RWPE2 (cell line): Measurements from ENCODE around the gene KIF3B.
"Not testable (repeated sequence)": the region's sequence is repeated elsewhere in the genome, so short reads cannot be mapped to it uniquely, and the experiment has no call there.

Experiments
- ATAC-seq: fragments of 200-7000 bp; cut with Tn5 transposase; 3 replicates; pipeline ENCODE4 v1.9.1; 2021; ENCODE audit warnings: low read depth
- DNase-seq: peaks from one replicate; pipeline ENCODE4 v3.0.0-alpha.2; 2020; ENCODE audit warnings: low spot score
- H3K27ac ChIP-seq: fragments of 450-650 bp; 2 replicates; pipeline ENCODE4 v1.5.1; 2017; ENCODE audit warnings: mild to moderate bottlenecking; ENCODE audit not compliant: poor library complexity, severe bottlenecking
- H3K27me3 ChIP-seq: fragments of 250-450 bp; sonication (Bioruptor Pico); 2 replicates; pipeline ENCODE4 v1.5.1; 2021; ENCODE audit warnings: mild to moderate bottlenecking, moderate library complexity; ENCODE audit not compliant: insufficient read depth, poor library complexity, severe bottlenecking
- H3K36me3 ChIP-seq: fragments of 250-450 bp; sonication (Bioruptor Pico); 2 replicates; pipeline ENCODE4 v1.5.1; 2020; ENCODE audit warnings: low read depth, mild to moderate bottlenecking, moderate library complexity
- H3K4me1 ChIP-seq: fragments of 250-450 bp; sonication (Bioruptor Pico); 2 replicates; pipeline ENCODE4 v1.5.1; 2021; ENCODE audit warnings: mild to moderate bottlenecking, moderate library complexity; ENCODE audit not compliant: insufficient read depth, poor library complexity, severe bottlenecking
- H3K4me3 ChIP-seq: fragments of 250-450 bp; sonication (Bioruptor Pico); 2 replicates; pipeline ENCODE4 v1.5.1; 2021; ENCODE audit warnings: mild to moderate bottlenecking, moderate library complexity; ENCODE audit not compliant: severe bottlenecking
- H3K9me3 ChIP-seq: fragments of 250-450 bp; sonication (Bioruptor Pico); 2 replicates; pipeline ENCODE4 v1.5.1; 2021; ENCODE audit warnings: mild to moderate bottlenecking, moderate library complexity; ENCODE audit not compliant: severe bottlenecking
- CTCF ChIP-seq: fragments of 450-650 bp; IDR thresholded peaks from one replicate; pipeline ENCODE4 v1.5.1; 2017; ENCODE audit warnings: mild to moderate bottlenecking, moderate library complexity; ENCODE audit not compliant: poor library complexity, severe bottlenecking

Gene KIF3B

DNA sequence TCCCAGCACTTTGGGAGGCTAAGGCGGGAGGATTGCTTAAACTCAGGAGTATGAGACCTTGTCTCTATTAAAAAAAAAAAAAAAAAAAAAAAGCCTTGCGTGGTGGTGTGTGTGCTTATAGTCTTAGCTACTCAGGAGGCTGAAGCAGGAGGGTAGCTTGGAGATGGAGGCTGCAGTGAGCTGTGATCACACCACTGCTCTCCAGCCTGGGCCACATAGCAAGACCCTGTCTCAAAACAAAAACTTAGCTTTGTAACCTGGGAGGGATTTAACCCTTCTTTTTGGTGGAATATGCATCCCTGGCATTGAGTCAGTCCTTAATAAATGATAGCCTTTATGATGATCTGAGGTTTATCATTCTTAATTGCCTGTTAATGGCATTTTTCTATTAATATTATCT is 93.4 kb downstream of the KIF3B start:
- Histone ChIP-seq H3K4me3 (no peak overlapping the region), H3K27ac (no peak overlapping the region), H3K27me3 (no peaks in the 10 kb centered on the region), H3K9me3 (no peaks in the 10 kb centered on the region), H3K36me3 (peaks cover 92% of the 10 kb centered on the region), H3K4me1 (no peaks in the 10 kb centered on the region)
- TF ChIP-seq CTCF, result no peak
- no peak for DNase-seq
- no peak for ATAC-seq

GRCh38 chr20:32378461-32378860 is 101.0 kb downstream of the KIF3B start:
- Histone ChIP-seq H3K9me3 (no peaks in the 10 kb centered on the region), H3K4me3 (no peak overlapping the region), H3K27me3 (no peaks in the 10 kb centered on the region), H3K36me3 (peaks cover 80% of the 10 kb centered on the region), H3K27ac (no peak overlapping the region), H3K4me1 (no peaks in the 10 kb centered on the region)
- no peak for TF ChIP-seq CTCF
- ATAC-seq, result no peak
- no peak for DNase-seq

DNA sequence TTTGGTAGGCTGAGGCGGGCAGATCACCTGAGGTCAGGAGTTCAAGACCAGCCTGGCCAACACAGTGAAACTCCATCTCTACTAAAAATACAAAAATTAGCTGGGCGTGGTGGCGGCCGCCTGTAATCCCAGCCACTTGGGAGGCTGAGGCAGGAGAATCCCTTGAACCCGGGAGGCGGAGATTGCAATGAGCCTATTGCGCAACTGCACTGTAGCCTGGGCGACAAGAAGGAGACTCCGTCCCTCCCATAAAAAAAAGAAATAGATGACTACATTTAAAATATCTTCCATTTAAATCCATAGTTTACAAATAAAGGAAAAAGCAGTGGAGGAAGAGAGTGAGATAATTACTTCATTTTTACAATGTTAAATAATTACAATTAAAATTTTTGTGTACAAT is 102.6 kb downstream of the KIF3B start:
- not testable (repeated sequence) for H3K27ac ChIP-seq, H3K9me3 ChIP-seq, H3K4me1 ChIP-seq, H3K27me3 ChIP-seq, H3K4me3 ChIP-seq, ATAC-seq, DNase-seq
- H3K36me3 ChIP-seq, result peaks cover 70% of the 10 kb centered on the region

DNA sequence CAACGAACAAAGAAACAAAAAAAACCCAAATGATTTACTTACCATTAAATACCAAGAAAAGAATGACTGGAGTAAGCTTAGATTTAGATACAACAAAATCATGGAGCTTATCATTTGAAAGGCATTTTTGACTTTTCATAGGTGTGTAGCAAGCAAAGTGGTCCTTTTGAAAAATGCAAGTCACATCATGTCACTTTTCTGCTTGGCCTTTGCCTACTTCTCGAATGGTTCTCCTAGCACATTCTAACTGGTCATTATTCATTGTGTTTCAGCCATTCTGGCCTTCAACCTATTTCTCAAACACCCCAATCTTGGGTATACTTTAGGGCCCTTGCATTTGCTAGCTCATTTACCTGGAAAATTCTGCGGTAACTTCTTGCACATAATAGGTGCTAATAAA is 103.3 kb downstream of the KIF3B start:
- peaks cover 70% of the 10 kb centered on the region for H3K36me3 ChIP-seq
- no peaks in the 10 kb centered on the region for H3K9me3 ChIP-seq
- H3K27me3 ChIP-seq, result no peaks in the 10 kb centered on the region
- no peak overlapping the region for H3K4me3 ChIP-seq
- TF ChIP-seq CTCF, result no peak
- H3K4me1 ChIP-seq, result no peaks in the 10 kb centered on the region
- ATAC-seq (0 out of 3 replicates have a peak, but pooled peaks have one; percentile 5), DNase-seq (no peak)
- H3K27ac ChIP-seq, result no peak overlapping the region

- no peak overlapping the region for H3K27ac ChIP-seq
- no peaks in the 10 kb centered on the region for H3K4me1 ChIP-seq
- DNase-seq (no peak), ATAC-seq (no peak)
- H3K36me3 ChIP-seq, result peaks cover 65% of the 10 kb centered on the region
- H3K9me3 ChIP-seq, result no peaks in the 10 kb centered on the region
- no peak overlapping the region for H3K4me3 ChIP-seq
- H3K27me3 ChIP-seq, result no peaks in the 10 kb centered on the region
- TF ChIP-seq CTCF, result no peak
Observed at GRCh38 chr20:32382102-32382950, 104.9 kb downstream of the KIF3B start.

GRCh38 chr20:32383441-32383840 is 106.0 kb downstream of the KIF3B start:
- H3K36me3 ChIP-seq, result peaks cover 65% of the 10 kb centered on the region
- not testable (repeated sequence) for H3K27ac ChIP-seq, H3K4me3 ChIP-seq, DNase-seq, H3K9me3 ChIP-seq, H3K27me3 ChIP-seq, ATAC-seq, H3K4me1 ChIP-seq
